ENCODE data around the gene NLGN1. TPM values are rescaled to one million over a fixed set of nuclear protein-coding genes. Genes with fewer than 3 reads are reported as not detected.

Gene NLGN1
- total RNA-seq, 1 experiment from 2014 or later, result 0.85 TPM

DNA sequence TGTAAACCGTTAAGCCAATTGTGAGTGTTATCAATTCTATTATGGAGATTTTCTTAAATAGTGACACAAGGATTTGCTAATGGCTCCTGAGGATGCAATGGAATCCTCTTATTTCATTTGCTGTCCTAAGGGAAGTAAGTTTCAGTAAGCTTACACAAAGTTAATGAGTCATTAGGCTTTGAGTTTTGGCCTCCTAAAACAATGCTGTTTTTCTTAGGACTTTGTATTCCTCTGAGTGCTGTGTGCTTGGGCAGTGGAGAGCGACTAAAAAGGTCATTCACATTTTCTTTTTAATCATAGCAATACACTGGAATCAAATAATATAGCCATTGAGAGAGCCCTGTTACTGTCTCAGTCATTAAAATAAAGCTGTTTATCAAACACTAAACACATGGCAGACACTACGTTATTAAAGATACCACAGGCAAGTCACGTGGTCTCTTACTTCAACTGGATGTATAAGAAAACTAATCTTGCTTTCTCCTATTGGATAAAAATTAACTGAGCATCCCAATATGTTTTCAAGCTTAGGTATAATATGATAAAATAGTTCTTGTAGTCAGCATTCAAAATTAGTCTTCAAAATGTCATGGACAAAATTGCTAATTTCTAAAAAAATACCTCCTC, 290.8 kb downstream of the NLGN1 start:
- H3K4me3 ChIP-seq (ENCODE audit: low read depth in 2 of 2, low read length in 2 of 2), result no peak overlapping the region
- no peaks in the 10 kb centered on the region for H3K27me3 ChIP-seq (ENCODE audit: control insufficient read depth, insufficient read depth, low read length)
- ATAC-seq (no peak), DNase-seq (ENCODE audit: low read depth, low spot score) (no peak)
- intact Hi-C loops (cut with micrococcal nuclease; ENCODE audit: unreplicated experiment), result no loop called here
- TF ChIP-seq CTCF (IDR thresholded peaks at IDR 0.05) (no peak), SIN3A (IDR thresholded peaks at IDR 0.05; ENCODE audit: borderline replicate concordance, insufficient read depth, low read depth, low read length) (no peak), POLR2AphosphoS5 (IDR thresholded peaks at IDR 0.05; ENCODE audit: low read depth, low read length) (no peak), TCF7L2 (IDR thresholded peaks at IDR 0.05; ENCODE audit: low read depth, low read length) (no peak)
- TF ChIP-seq, protein P1, sequence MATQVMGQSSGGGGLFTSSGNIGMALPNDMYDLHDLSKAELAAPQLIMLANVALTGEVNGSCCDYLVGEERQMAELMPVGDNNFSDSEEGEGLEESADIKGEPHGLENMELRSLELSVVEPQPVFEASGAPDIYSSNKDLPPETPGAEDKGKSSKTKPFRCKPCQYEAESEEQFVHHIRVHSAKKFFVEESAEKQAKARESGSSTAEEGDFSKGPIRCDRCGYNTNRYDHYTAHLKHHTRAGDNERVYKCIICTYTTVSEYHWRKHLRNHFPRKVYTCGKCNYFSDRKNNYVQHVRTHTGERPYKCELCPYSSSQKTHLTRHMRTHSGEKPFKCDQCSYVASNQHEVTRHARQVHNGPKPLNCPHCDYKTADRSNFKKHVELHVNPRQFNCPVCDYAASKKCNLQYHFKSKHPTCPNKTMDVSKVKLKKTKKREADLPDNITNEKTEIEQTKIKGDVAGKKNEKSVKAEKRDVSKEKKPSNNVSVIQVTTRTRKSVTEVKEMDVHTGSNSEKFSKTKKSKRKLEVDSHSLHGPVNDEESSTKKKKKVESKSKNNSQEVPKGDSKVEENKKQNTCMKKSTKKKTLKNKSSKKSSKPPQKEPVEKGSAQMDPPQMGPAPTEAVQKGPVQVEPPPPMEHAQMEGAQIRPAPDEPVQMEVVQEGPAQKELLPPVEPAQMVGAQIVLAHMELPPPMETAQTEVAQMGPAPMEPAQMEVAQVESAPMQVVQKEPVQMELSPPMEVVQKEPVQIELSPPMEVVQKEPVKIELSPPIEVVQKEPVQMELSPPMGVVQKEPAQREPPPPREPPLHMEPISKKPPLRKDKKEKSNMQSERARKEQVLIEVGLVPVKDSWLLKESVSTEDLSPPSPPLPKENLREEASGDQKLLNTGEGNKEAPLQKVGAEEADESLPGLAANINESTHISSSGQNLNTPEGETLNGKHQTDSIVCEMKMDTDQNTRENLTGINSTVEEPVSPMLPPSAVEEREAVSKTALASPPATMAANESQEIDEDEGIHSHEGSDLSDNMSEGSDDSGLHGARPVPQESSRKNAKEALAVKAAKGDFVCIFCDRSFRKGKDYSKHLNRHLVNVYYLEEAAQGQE (IDR thresholded peaks at IDR 0.05; ENCODE audit: insufficient read depth in 1 of 2, low read depth in 2 of 2, low read length in 1 of 2), result no peak
- no peak overlapping the region for H3K27ac ChIP-seq (ENCODE audit: low read length)
- H3K36me3 ChIP-seq (ENCODE audit: control insufficient read depth, insufficient read depth, low read length), result no peaks in the 10 kb centered on the region
- POLR2A ChIA-PET, result no interaction called here
- H3K9me3 ChIP-seq (ENCODE audit: control insufficient read depth, insufficient read depth, low read depth, low read length), result no peaks in the 10 kb centered on the region
- no peaks in the 10 kb centered on the region for H3K4me1 ChIP-seq (ENCODE audit: control insufficient read depth, insufficient read depth, low read length)
- CTCF ChIA-PET, result no interaction called here
- in situ Hi-C loops (cut with HindIII; ENCODE audit: low pct_unique_long_range_greater_than_20kb, low sequenced_read_pairs), result no loop called here
- BruUV-seq (replicated peaks), result no TSS peak

DNA sequence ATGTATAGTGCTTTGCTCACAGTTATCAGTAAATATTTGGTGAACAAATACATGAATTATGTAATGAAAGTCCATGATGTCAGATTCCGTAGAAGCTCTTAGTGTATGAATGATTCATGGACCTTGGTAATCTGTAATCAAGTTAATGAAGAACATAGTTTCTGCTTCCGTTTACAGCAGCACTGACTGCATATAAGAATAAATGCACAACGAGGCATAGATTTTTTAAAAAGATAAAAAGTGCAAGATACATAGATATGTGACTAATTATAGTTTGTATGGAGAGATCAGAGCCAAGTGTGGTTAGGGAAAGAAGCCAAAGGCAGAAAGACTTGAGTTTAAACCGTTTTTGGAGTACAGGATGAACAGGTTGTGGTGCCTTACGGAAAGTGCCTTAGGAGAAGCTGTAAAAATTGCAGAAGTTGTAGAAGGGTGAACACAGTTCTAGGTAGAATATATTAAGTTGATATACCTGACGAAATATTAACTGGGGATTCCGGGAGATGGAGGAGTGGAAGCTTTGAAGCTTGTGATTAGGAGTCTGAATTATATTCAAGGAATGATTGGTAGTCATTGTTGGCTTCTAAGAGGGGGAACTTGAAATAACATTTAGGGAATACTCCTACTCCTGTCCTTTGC, 293.1 kb downstream of the NLGN1 start:
- Histone ChIP-seq H3K9me3 (ENCODE audit: control insufficient read depth, insufficient read depth, low read depth, low read length) (no peaks in the 10 kb centered on the region), H3K27ac (ENCODE audit: low read length) (no peak overlapping the region), H3K4me1 (ENCODE audit: control insufficient read depth, insufficient read depth, low read length) (no peaks in the 10 kb centered on the region), H3K36me3 (ENCODE audit: control insufficient read depth, insufficient read depth, low read length) (no peaks in the 10 kb centered on the region), H3K27me3 (ENCODE audit: control insufficient read depth, insufficient read depth, low read length) (no peaks in the 10 kb centered on the region), H3K4me3 (ENCODE audit: low read depth in 2 of 2, low read length in 2 of 2) (no peak overlapping the region)
- no peak for DNase-seq (ENCODE audit: low read depth, low spot score)
- TF ChIP-seq POLR2AphosphoS5 (IDR thresholded peaks at IDR 0.05; ENCODE audit: low read depth, low read length), result no peak
- in situ Hi-C loops (cut with HindIII; ENCODE audit: low pct_unique_long_range_greater_than_20kb, low sequenced_read_pairs), result no loop called here
- ATAC-seq, result no peak
- POLR2A ChIA-PET, result no interaction called here
- CTCF ChIA-PET, result no interaction called here
- BruUV-seq (replicated peaks), result no TSS peak
- intact Hi-C loops (cut with micrococcal nuclease; ENCODE audit: unreplicated experiment), result no loop called here

- intact Hi-C loops (cut with micrococcal nuclease; ENCODE audit: unreplicated experiment), result no loop called here
- Histone ChIP-seq H3K4me1 (ENCODE audit: control insufficient read depth, insufficient read depth, low read length) (no peaks in the 10 kb centered on the region), H3K27me3 (ENCODE audit: control insufficient read depth, insufficient read depth, low read length) (no peaks in the 10 kb centered on the region), H3K27ac (ENCODE audit: low read length) (no peak overlapping the region), H3K4me3 (ENCODE audit: low read depth in 2 of 2, low read length in 2 of 2) (no peak overlapping the region), H3K36me3 (ENCODE audit: control insufficient read depth, insufficient read depth, low read length) (no peaks in the 10 kb centered on the region; the same call in 1 of the 2 replicates), H3K9me3 (ENCODE audit: control insufficient read depth, insufficient read depth, low read depth, low read length) (no peaks in the 10 kb centered on the region; the same call in 1 of the 2 replicates)
- DNase-seq (ENCODE audit: low read depth, low spot score) (no peak), ATAC-seq (no peak)
- BruUV-seq (replicated peaks), result no TSS peak
- TF ChIP-seq, protein P1 (IDR thresholded peaks at IDR 0.05; ENCODE audit: insufficient read depth in 1 of 2, low read depth in 2 of 2, low read length in 1 of 2), result no peak
- no peak for TF ChIP-seq POLR2AphosphoS5 (IDR thresholded peaks at IDR 0.05; ENCODE audit: low read depth, low read length)
- no peak for TF ChIP-seq TCF7L2 (IDR thresholded peaks at IDR 0.05; ENCODE audit: low read depth, low read length)
- TF ChIP-seq SIN3A (IDR thresholded peaks at IDR 0.05; ENCODE audit: borderline replicate concordance, insufficient read depth, low read depth, low read length), result no peak
- no peak for TF ChIP-seq CTCF (IDR thresholded peaks at IDR 0.05)
- POLR2A ChIA-PET, result no interaction called here
- CTCF ChIA-PET, result no interaction called here
- in situ Hi-C loops (cut with HindIII; ENCODE audit: low pct_unique_long_range_greater_than_20kb, low sequenced_read_pairs), result no loop called here
These were observed 301.8 kb downstream of the NLGN1 start for GRCh38 chr3:173699353-173699752.

All from Panc1 (cell line).